ENCODE measurements around the gene PIWIL4.

DNA sequence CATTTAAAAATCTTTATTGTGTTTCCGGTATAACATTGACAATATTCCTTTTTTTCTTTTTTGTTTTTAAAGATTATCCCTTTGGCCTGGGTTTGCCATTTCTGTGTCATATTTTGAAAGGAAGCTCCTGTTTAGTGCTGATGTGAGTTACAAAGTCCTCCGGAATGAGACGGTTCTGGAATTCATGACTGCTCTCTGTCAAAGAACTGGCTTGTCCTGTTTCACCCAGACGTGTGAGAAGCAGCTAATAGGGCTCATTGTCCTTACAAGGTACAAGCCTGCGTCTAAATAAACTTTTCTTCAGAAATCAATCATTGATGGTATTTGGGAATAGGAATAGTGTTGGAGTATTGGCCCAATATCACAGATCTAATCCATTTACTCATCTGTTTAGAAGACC lies 19.8 kb downstream of the PIWIL4 start:
- TF ChIP-seq BHLHE40 (IDR thresholded peaks at IDR 0.05; ENCODE audit: borderline replicate concordance) (no peak), SP1 (IDR thresholded peaks at IDR 0.05) (no peak), SUZ12 (IDR thresholded peaks at IDR 0.05) (no peak), TARDBP (IDR thresholded peaks at IDR 0.05) (no peak), LEF1 (IDR thresholded peaks at IDR 0.05; ENCODE audit: borderline replicate concordance) (no peak), CTBP1 (IDR thresholded peaks at IDR 0.05; ENCODE audit: borderline replicate concordance) (no peak), FOXK2 (IDR thresholded peaks at IDR 0.05) (no peak), HDGF (IDR thresholded peaks at IDR 0.05; ENCODE audit: borderline replicate concordance) (no peak)
- TF ChIP-seq, protein P1, sequence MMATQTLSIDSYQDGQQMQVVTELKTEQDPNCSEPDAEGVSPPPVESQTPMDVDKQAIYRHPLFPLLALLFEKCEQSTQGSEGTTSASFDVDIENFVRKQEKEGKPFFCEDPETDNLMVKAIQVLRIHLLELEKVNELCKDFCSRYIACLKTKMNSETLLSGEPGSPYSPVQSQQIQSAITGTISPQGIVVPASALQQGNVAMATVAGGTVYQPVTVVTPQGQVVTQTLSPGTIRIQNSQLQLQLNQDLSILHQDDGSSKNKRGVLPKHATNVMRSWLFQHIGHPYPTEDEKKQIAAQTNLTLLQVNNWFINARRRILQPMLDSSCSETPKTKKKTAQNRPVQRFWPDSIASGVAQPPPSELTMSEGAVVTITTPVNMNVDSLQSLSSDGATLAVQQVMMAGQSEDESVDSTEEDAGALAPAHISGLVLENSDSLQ (IDR thresholded peaks at IDR 0.05) = no peak

Measured in HEK293T (cell line).